GM21786 (cell line): ENCODE measurements around the gene C12orf54.
"Not testable (repeated sequence)": the region's sequence is repeated elsewhere in the genome, so short reads cannot be mapped to it uniquely, and the experiment has no call there.

Experiments used
- ATAC-seq: cut with Tn5 transposase; IDR thresholded peaks from one replicate; pipeline ENCODE4 v1.9.1; 2021; ENCODE audit not compliant: unreplicated experiment

C12orf54 gene

DNA sequence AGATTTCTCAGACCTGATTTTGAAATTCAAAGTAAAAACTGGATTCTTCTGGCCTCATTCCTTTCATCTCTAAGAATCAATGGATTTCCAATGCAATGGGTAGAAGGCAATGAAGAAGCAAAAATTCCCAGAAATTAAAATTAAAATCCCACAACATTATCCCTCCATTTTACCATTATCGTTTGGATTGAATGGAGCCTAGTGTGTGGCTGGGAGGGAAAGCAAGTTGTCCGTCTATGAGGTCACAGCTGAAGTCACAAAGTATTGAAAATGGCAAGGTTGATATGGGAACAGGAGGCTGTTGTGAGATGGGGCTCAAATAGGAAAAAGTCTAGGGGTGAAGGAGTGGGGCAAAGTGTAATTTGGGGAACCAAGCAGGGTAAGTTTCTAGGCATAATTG lies at the start of gene C12orf54:
Gene C12orf54 (plus strand): TSS at position 301 of the 400 bp plus-strand sequence. CDS start 799 bp downstream, outside the sequence.
- ATAC-seq: no peak

DNA sequence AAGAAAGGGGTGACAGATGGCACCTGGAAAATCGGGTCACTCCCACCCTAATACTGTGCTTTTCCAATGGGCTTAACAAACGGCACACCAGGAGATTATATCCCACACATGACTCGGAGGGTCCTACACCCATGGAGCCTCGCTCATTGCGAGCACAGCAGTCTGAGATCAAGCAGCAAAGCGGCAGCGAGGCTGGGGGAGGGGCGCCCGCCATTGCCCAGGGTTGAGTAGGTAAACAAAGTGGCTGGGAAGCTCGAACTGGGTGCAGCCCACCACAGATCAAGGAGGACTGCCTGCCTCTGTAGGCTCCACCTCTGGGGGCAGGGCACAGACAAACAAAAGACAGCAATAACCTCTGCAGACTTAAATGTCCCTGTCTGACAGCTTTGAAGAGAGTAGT lies 48.3 kb upstream of the C12orf54 start:
- not testable (repeated sequence) for ATAC-seq

DNA sequence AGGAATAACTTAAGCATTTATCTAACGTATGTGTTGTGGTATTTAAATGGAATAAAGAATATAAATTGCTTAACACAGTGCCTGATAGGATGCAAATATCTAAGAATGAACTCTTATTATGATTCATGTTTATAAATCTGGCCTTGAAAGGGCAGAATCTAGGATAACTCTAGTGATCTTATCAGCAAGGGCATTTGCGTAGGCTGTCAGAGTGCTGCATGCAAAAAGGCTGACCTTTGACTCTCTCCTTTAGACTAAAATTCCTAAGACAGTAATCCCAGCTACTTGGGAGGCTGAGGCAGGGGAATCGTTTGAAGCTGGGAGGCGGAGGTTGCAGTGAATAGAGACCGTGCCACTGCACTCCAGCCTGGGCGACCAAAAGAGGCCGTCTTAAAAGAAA lies 41.2 kb upstream of the C12orf54 start:
- ATAC-seq: no peak

DNA sequence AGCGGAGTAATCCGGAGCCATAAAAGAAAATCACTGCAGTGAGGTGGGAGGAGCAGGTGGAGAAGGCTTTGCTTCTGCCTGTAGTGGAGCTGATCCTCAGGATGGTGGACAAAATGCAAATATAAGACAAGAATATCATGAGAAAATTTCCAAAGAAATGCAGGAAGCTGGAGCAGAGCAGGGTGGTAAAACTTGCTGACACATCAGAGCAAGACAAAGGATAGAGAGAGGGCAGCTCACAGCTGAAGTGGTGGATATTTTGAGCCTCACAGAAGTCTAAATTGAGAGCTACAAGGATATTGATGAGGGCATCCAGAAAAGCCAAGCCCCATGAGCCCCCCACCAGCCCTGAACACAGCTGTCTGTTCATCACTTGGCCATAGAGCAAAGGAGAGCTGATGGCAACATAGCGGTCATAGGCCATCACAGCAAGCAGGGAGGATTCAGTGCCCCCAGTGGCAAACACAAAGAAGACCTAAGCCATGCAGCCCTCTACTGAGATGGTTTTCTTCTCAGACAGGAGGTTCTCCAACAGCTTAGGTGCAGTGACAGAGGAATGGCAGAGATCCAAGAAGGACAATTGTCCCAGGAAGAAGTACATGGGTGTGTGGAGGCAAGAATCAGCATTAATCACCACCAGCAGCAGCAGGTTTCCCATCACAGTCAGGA lies 40.0 kb upstream of the C12orf54 start:
- no peak for ATAC-seq

DNA sequence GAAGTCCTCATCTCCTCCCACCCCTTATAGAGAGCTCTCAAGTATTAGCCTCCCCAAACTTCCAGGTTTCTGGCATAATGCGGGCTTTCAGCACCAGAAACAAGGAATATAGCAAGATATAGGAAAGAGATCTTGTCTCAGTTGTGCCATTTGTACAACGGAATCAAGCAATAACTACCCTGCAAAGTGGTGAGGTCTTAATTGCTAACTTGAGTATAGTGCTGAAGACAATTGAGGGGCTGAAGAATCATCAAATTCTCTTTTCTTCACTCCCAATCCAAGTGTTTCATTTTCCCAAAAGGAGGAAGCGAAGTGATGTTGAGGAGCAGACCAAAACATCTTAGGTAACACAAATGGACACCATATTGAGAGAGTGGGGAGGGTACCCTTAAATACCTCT lies 36.8 kb upstream of the C12orf54 start:
- ATAC-seq: no peak

DNA sequence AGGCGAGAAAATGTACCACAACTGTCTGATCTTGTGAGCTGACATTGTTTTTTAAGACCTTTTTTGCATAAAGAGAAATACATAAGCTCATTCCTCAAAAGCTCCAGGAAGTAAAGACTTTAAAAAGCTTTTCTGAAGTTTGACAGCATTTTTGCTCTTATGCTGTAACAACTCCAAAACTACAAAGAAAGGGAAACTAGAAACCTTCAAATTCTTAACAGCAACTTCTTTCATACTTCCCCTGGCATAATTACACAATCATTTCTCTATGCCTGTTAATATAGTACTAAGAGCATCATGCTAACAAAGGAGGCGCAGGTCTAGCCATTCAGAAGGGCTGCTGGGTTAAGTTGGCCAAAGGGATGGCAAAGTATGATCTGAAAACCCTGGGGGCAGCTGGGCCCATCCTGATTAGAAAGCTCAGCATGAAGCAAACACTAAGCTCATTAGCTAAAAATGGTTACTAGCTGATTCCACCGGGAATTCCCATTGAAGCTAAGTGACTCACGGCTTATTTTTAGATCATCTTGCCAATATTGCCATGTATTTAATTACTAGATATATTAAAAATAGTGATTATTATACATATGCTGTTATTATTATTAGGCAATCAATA lies 36.0 kb upstream of the C12orf54 start:
- ATAC-seq: no peak

DNA sequence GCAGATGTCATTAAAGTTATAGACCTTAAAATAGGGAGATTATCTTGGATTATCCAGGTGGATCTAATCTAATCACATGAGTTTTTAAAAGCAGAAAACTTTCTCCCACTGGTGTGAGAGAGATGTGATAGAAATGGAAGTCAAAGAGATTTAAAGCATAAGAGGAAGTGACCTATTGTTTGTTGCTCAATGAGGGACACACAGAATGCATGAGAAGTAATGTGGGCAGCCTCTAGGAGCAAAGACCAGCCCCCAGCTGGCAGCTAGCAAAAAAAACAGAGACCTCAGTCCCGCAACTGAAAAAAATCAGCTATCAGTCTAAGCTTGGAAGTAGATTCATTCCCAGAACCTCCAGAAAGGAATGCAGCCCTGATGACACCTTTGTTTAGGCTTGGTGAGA lies 34.5 kb upstream of the C12orf54 start:
- no peak for ATAC-seq

DNA sequence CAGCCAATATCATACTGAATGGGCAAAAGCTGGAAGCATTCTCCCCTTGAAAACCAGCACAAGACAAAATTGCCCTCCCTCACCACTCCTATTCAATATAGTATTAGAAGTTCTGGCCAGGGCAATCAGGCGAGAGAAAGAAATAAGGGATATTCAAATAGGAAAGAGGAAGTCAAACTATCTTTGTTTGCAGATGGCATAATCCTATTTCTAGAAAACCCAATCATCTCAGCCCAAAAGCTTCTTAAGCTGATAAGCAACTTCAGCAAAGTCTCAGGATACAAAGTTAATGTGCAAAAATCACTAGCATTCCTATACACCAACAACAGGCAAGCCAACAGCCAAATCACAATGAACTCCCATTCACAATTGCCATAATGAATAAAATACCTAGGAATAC lies 30.9 kb upstream of the C12orf54 start:
- no peak for ATAC-seq

DNA sequence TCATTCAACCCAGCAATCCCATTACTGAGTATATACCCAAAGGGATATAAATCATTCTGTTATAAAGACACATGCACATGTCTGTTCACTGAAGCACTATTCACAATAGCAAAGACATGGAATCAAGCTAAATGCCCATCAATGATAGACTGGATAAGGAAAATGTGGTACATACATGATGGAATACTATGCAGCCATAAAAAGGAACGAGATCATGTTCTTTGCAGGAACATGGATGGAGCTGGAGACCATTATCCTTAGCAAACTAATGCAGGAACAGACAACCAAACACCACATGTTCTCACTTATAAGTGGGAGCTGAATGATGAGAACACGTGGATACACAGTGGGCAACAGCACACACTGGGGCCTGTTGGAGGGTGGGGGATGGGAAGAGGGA lies 29.3 kb upstream of the C12orf54 start:
- ATAC-seq: not testable (repeated sequence)

DNA sequence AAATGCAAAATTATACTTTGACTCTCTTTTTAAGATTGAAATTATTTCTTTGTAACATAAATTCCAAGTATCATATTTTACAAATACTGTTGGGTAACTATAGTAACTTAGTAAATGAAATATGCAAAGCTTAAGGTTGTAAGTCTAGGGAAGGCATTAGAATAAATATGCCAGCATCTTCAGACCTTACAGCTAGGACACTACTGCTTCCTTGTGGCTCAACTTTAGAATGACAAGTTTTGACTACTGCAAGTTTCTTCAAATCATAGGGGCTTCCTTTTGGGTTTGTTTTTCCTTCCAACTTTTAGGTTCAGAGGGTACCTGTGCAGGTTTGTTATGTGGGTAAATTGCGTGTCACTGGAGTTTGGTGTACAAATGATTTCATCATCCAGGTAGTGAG lies 27.6 kb upstream of the C12orf54 start:
- ATAC-seq: no peak

DNA sequence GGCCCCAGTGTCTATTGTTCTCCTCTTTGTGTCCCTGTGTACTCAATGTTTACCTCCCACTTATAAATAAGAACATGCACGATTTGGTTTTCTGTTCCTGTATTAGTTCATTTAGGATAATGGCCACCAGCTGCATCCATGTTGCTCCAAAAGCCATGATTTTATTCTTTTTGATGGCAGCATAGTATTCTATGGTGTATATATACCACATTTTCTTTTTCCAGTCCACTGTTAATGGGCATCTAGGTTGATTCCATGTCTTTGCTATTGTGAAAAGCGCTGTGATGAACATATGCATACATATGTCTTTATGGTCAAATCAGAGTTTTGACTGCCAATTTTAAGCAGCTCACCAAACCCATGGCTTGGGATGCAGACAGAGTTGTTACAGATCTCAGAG lies 27.2 kb upstream of the C12orf54 start:
- ATAC-seq: no peak

DNA sequence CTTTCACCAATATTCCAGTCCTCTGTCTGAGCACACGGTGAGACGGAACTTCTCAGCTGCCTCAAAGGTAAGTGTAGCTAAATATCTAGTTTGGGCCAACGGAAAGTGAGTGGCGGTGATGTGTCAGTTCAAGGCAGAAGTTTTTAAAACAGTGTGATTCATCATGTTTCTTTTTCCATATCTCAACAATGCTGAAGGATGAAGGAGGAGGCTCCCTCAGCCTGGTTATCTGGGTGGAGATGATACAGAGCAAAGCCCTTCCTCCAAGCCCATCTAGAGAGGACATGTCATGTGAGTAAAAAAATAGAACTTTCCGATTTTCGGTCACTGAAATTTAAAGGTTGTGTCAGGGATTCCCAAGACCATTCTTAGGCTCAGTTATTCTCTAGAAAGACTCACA lies 23.0 kb upstream of the C12orf54 start:
- no peak for ATAC-seq

DNA sequence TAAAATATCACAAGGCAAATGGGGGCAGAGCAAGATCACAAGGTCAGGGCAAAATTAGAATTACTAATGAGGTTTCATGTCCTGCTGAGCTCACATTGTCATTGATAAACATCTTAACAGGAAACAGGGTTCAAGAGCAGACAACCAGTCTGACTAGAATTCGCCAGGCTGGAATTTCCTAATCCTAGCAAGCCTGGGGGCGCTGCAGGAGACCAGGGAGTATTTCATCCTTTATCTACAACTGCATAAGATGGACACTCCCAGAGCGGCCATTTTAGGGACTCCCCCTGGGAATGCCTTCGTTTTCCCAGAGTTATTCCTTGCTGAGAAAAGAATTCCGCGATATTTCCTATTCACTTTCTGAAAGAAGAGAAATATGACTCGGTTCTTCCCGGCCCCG lies 13.3 kb upstream of the C12orf54 start:
- not testable (repeated sequence) for ATAC-seq

DNA sequence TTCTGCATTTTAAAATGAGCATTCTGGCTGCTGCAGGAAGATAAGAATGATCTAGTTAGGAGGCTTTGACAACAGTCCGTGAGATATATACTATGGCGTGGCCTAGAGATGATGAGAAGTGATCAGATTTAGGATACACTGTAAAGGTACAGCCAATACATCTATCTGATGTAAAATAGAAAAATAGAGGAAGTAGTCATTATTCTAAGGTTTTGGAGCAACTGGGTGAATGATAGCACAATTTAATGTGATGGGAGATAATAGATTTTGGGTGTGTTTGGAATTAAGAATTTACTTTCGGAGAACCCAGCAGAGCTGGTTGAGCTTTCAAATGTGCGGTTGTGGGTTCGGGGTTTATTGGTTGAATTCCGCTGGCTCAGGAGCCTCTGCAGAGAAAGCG lies 10.0 kb upstream of the C12orf54 start, which contains the start of gene ANP32D:
Gene ANP32D (plus strand): TSS at position 301 of the 400 bp plus-strand sequence. CDS start 106 bp downstream, outside the sequence.
- ATAC-seq: no peak

DNA sequence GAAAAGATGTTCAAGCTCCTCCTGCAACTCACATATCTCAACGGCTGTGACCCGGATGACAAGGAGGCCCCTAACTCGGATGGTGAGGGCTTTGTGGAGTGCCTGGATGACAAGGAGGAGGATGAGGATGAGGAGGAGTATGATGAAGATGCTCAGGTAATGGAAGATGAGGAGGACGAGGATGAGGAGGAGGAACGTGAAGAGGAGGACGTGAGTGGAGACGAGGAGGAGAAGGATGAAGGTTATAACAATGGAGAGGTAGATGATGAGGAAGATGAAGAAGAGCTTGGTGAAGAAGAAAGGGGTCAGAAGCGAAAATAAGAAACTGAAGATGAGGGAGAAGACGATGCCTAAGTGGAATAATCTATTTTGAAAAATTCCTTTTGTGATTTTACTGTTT lies 9.2 kb upstream of the C12orf54 start:
- no peak for ATAC-seq

DNA sequence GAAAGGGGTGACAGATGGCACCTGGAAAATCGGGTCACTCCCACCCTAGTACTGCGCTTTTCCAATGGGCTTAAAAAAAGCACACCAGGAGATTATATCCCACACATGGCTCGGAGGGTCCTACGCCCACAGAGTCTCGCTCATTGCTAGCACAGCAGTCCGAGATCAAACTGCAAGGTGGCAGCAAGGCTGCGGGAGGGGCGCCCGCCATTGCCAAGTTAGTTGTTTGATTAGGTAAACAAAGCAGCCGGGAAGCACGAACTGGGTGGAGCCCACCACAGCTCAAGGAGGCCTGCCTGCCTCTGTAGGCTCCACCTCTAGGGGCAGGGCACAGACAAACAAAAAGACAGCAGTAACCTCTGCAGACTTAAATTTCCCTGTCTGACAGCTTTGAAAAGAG lies 7.8 kb upstream of the C12orf54 start:
- ATAC-seq: not testable (repeated sequence)

DNA sequence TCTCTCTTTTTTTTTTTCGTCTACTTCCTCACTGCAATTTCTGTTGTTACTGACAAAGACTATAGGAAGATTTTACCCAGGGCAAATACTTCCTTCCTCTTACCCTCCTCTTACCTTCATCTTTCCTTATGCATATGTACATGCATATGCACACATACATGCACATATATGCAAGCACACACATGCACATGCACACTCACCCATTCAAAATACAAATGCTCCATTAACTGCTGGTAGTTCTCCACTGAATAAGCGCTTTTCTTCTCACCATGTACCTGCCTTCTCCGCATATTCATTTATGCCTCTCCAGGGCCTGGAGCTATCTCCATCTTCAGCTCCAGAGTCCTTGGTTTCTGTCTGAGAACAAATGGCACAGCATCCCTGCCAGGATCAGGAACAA lies 632 bp downstream of the C12orf54 start:
- no peak for ATAC-seq

DNA sequence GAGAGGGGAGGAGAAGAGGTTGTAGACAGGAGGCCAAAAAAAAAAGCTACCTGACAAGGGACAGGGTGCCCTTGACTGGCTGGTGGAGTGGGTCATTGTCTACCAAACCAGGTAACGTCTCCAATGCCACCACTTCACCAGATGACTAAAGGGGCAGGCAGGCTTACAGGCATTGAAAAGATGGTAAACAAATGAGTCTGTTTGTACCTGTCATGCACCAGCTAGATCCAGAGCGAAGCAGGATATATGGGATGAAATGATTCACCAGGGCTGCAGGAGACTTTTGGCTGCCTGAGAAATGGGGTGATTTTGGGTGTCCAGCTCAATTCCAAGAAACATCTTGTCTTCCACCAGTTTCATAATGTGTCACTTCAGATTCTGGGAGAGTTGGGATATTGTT lies 4.0 kb downstream of the C12orf54 start:
- no peak for ATAC-seq

DNA sequence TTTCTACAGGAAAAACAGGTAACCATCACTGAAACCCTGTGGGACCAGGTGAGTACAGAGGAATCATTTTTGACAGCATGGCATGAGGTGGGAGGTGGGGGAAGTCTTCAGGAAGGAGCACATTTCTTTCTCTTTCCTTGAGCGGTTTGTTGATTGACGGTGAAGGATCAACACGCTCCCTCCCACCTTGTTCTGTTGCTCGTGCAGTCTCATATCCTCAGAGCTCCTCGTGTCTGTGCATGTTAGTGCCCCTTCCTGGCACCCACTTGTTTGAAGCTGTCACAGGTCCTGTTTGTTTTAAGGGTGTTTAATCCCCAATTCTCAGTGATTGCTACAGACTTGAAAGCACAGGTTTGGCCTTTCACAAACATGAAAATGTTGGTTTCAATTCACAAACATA lies 4.4 kb downstream of the C12orf54 start:
- ATAC-seq: no peak

DNA sequence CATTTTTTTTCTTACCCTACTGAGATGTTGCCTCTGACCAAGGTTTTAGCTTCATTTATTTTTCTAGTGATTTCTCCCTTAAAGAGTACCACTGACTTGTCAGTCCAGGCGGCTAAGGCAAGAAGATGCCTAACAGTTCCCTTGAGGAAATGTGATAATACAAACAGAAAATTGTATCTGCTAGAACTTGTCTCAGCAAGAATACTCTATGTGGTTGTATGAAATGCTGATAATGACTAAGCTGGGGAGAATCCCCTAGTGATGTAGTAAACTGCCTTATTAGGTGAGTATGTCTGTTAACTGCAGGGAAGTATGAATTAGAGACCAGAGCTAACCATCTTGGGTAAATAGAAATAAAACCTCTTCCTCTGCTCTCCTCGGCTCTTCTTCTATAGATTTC lies 6.7 kb downstream of the C12orf54 start:
- ATAC-seq: peak; percentile 99

DNA sequence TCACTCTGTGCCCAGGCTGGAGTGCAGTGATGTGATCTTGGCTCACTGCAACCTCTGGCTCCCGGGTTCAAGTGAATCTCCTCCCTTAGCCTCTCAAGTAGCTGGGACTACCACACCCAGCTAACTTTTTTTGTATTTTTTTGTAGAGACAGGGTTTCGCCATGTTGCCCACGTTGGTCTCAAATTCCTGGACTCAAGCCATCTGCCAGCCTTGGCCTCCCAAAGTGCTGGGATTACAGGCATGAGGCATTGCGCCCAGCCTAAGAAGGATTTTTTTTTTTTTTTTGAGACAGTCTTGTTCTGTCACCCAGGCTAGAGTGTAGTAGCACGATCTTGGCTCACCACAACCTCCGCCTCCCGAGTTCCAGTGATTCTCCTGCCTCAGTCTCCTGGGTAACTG lies 7.2 kb downstream of the C12orf54 start:
- ATAC-seq: not testable (repeated sequence)

DNA sequence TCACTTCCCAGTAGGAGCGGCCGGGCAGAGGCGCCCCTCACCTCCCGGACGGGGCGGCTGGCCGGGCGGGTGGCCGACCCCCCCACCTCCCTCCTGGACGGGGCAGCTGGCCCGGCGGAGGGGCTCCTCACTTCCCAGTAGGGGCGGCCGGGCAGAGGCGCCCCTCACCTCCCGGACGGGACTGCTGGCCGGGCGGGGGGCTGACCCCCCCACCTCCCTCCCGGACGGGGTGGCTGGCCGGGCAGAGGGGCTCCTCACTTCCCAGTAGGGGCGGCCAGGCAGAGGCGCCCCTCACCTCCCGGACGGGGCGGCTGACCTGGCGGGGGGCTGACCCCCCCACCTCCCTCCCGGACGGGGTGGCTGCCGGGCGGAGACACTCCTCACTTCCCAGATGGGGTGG lies 18.0 kb downstream of the C12orf54 start:
- ATAC-seq: not testable (repeated sequence)

DNA sequence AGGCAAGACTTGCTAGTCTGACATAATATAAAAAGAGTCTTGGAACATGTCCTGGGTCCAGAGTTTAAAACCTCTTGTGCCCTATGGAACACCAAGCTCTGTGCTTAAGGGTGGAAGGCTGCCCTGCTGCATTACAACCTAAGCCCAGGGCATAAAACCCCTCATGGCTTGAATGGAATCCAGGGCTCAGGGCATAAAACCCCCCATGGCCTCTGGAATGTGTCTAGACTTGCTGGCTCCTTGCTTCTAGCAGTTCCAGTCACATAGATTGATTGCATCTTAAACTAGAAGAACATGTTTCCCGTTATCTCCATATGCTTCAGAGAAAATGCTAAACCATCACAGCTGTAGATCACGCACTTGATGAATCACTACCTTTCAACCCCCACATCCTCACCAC lies 24.5 kb downstream of the C12orf54 start:
- not testable (repeated sequence) for ATAC-seq
